ENCODE data around the gene HSPB2. TPM values are rescaled to one million over a fixed set of nuclear protein-coding genes. Genes with fewer than 3 reads are reported as not detected.
A peak's percentile ranks its signal among the peaks of the same experiment; 100 is the strongest.

Gene HSPB2
- total RNA-seq, 1 donor from 2014 or later = not detected

DNA sequence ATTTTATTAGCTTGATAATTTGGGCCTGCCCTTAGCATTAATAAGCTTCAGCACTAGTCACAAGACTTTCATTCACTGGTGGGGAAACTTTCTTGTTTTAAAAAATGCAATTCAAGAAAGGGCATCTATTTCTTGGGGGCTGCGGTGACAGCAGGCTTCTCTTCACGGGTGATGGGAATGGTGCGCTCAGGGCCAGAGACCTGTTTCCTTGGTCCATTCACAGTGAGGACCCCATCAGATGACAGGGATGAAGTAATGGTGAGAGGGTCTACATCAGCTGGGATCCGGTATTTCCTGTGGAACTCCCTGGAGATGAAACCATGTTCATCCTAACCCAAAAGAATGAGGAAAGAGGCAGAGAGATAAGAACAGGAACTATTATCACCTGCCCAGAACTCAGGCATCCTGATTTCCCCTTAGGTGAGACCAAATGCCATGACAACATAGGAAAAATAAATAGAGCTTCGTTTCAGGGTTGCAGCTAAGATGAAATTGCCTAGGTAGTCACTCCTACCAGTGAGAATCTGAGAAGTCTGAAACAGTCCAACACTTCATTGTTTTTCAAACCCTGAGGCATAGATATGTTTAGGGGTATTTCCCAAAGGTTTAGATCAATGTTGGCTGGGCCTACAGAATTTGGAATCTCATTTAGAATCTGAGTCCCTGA lies 3.8 kb upstream of the HSPB2 start:
- TF ChIP-seq, protein P1, sequence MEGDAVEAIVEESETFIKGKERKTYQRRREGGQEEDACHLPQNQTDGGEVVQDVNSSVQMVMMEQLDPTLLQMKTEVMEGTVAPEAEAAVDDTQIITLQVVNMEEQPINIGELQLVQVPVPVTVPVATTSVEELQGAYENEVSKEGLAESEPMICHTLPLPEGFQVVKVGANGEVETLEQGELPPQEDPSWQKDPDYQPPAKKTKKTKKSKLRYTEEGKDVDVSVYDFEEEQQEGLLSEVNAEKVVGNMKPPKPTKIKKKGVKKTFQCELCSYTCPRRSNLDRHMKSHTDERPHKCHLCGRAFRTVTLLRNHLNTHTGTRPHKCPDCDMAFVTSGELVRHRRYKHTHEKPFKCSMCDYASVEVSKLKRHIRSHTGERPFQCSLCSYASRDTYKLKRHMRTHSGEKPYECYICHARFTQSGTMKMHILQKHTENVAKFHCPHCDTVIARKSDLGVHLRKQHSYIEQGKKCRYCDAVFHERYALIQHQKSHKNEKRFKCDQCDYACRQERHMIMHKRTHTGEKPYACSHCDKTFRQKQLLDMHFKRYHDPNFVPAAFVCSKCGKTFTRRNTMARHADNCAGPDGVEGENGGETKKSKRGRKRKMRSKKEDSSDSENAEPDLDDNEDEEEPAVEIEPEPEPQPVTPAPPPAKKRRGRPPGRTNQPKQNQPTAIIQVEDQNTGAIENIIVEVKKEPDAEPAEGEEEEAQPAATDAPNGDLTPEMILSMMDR (IDR thresholded peaks at IDR 0.05) = no peak
- H3K4me1 Mint-ChIP-seq (ENCODE audit: unreplicated experiment) = peaks cover 30% of the 10 kb centered on the region
- DNase-seq (ENCODE audit: extremely low spot score, unreplicated experiment) = no peak
- no peaks in the 10 kb centered on the region for H3K27me3 Mint-ChIP-seq (ENCODE audit: unreplicated experiment)
- no peak overlapping the region for H3K4me3 Mint-ChIP-seq (ENCODE audit: unreplicated experiment)
- no peaks in the 10 kb centered on the region for H3K36me3 Mint-ChIP-seq (ENCODE audit: unreplicated experiment)
- H3K9me3 Mint-ChIP-seq (ENCODE audit: unreplicated experiment) = no peaks in the 10 kb centered on the region
- no peak overlapping the region for H3K27ac Mint-ChIP-seq (ENCODE audit: unreplicated experiment)

DNA sequence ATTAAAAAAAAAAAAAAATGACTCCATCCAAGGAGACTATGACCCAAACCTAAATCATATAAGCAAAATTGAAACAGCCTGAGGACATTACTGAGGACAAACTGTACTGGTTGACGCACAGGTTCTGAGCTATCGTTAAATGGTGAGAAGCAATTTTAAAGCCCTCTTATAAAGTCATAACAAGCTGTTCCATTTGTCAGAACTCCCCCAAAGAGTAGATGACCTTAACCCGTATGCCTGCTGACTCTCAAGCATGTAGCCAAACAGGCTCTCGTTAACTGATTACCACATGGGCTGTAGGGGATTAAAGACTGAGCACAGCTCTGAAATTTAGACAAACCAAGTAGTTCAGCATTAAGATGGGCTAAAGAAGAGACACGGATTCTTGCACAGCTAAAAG lies 3.2 kb upstream of the HSPB2 start:
- Mint-ChIP-seq H3K4me3 (ENCODE audit: unreplicated experiment) (no peak overlapping the region), H3K36me3 (ENCODE audit: unreplicated experiment) (no peaks in the 10 kb centered on the region), H3K27me3 (ENCODE audit: unreplicated experiment) (no peaks in the 10 kb centered on the region), H3K27ac (ENCODE audit: unreplicated experiment) (no peak overlapping the region), H3K4me1 (ENCODE audit: unreplicated experiment) (peaks cover 36% of the 10 kb centered on the region), H3K9me3 (ENCODE audit: unreplicated experiment) (no peaks in the 10 kb centered on the region)
- DNase-seq (ENCODE audit: extremely low spot score, unreplicated experiment) = no peak
- TF ChIP-seq, protein P1 (IDR thresholded peaks at IDR 0.05) = no peak

- peak overlapping the region; percentile 44 for H3K4me3 Mint-ChIP-seq (ENCODE audit: unreplicated experiment)
- H3K27ac Mint-ChIP-seq (ENCODE audit: unreplicated experiment) = peak overlapping the region; percentile 87
- peaks cover 36% of the 10 kb centered on the region for H3K4me1 Mint-ChIP-seq (ENCODE audit: unreplicated experiment)
- TF ChIP-seq, protein P1 (IDR thresholded peaks at IDR 0.05) = no peak
- H3K9me3 Mint-ChIP-seq (ENCODE audit: unreplicated experiment) = no peaks in the 10 kb centered on the region
- H3K36me3 Mint-ChIP-seq (ENCODE audit: unreplicated experiment) = no peaks in the 10 kb centered on the region
- no peak for DNase-seq (ENCODE audit: extremely low spot score, unreplicated experiment)
- peaks cover under 1% of the 10 kb centered on the region for H3K27me3 Mint-ChIP-seq (ENCODE audit: unreplicated experiment)
These were observed 1.6 kb upstream of the HSPB2 start for GRCh38 chr11:111910676-111911562.

- peaks cover 36% of the 10 kb centered on the region for H3K4me1 Mint-ChIP-seq (ENCODE audit: unreplicated experiment)
- H3K9me3 Mint-ChIP-seq (ENCODE audit: unreplicated experiment) = no peaks in the 10 kb centered on the region
- DNase-seq (ENCODE audit: extremely low spot score, unreplicated experiment) = peak; percentile 88
- H3K27me3 Mint-ChIP-seq (ENCODE audit: unreplicated experiment) = peaks cover 7% of the 10 kb centered on the region
- H3K36me3 Mint-ChIP-seq (ENCODE audit: unreplicated experiment) = no peaks in the 10 kb centered on the region
- peak within 1 kb of the TSS; percentile 87 for H3K27ac Mint-ChIP-seq (ENCODE audit: unreplicated experiment)
- peak within 1 kb of the TSS; percentile 44 for H3K4me3 Mint-ChIP-seq (ENCODE audit: unreplicated experiment)
- TF ChIP-seq, protein P1 (IDR thresholded peaks at IDR 0.05) = no peak
These were observed 752 bp upstream of the HSPB2 start, which contains the start of gene CRYAB for GRCh38 chr11:111911563-111912401. Gene CRYAB, minus strand, starts transcription at chr11:111911770. Its CDS starts 46 bp downstream, at chr11:111911724.

All from osteocyte (in vitro differentiated cells).